ENCODE data around the gene GPR162. TPM values are rescaled to one million over a fixed set of nuclear protein-coding genes. Genes with fewer than 3 reads are reported as not detected.
"Not testable (repeated sequence)": the region's sequence is repeated elsewhere in the genome, so short reads cannot be mapped to it uniquely, and the experiment has no call there.

The GPR162 gene
- total RNA-seq, 1 donor: 4.2 TPM

DNA sequence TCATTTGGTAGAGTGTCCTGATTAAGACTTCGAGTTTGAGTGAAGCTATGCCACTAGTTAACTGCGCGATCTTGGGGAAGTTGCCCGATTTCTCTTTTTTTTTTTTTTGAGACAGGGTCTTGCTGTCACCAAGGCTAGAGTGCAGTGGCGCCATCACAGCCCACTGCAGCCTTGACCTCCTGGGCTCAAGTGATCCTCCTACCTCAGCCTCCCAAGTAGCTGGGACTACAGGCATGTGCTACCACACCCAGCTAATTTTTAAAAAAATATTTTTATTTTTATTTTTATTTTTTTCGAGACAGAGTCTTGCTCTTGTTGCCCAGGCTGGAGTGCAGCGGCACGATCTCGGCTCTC is 52.4 kb downstream of the GPR162 start:
- not testable (repeated sequence) for H3K9me3 ChIP-seq (ENCODE audit: low read depth, low read length); H3K27me3 ChIP-seq (ENCODE audit: insufficient read depth, low read length)
- Histone ChIP-seq H3K4me1 (ENCODE audit: insufficient read depth, low read length) (peaks cover 50% of the 10 kb centered on the region), H3K4me3 (ENCODE audit: low read length) (peak overlapping the region; percentile 81)

Other genes with a start within 250 kb of the GPR162 start
- 208 TPM for gene CHD4, start 214.4 kb upstream of the GPR162 start, total RNA-seq
- gene LPAR5, start 185.9 kb upstream of the GPR162 start, total RNA-seq: 4.1 TPM
- gene ACRBP, start 174.4 kb upstream of the GPR162 start, total RNA-seq: 24.1 TPM
- 31.3 TPM for gene ING4, start 158.7 kb upstream of the GPR162 start, total RNA-seq
- gene ZNF384, start 132.4 kb upstream of the GPR162 start, total RNA-seq: 23.2 TPM
- gene PIANP, start 121.0 kb upstream of the GPR162 start, total RNA-seq: not detected
- gene COPS7A, start 97.8 kb upstream of the GPR162 start, total RNA-seq: 9.3 TPM
- 63.2 TPM for gene MLF2, start 68.7 kb upstream of the GPR162 start, total RNA-seq
- gene PTMS, start 55.5 kb upstream of the GPR162 start, total RNA-seq: 1.9 TPM
- 0.31 TPM for gene LAG3, start 49.3 kb upstream of the GPR162 start, total RNA-seq
- 94.3 TPM for gene CD4, start 32.3 kb upstream of the GPR162 start, total RNA-seq
- gene P3H3, start 6.6 kb downstream of the GPR162 start, total RNA-seq: 2.6 TPM
- 0.21 TPM for gene GNB3, start 19.1 kb downstream of the GPR162 start, total RNA-seq
- 0.10 TPM for gene CDCA3, start 29.5 kb downstream of the GPR162 start, total RNA-seq
- gene USP5, start 30.3 kb downstream of the GPR162 start, total RNA-seq: 16.4 TPM
- gene TPI1, start 45.7 kb downstream of the GPR162 start, total RNA-seq: 202 TPM
- 1.6 TPM for gene SPSB2, start 51.5 kb downstream of the GPR162 start, total RNA-seq
- gene LRRC23, start 83.0 kb downstream of the GPR162 start, total RNA-seq: 4.3 TPM
- gene ENO2, start 92.8 kb downstream of the GPR162 start, total RNA-seq: 11.4 TPM
- 4.6 TPM for gene ATN1, start 106.1 kb downstream of the GPR162 start, total RNA-seq
- not detected for gene RNU7-1, start 122.0 kb downstream of the GPR162 start, total RNA-seq
- 274 TPM for gene C12orf57, start 122.2 kb downstream of the GPR162 start, total RNA-seq
- 99.9 TPM for gene PTPN6, start 129.5 kb downstream of the GPR162 start, total RNA-seq
- gene PHB2, start 148.8 kb downstream of the GPR162 start, total RNA-seq: 131 TPM
- gene EMG1, start 149.1 kb downstream of the GPR162 start, total RNA-seq: 30.6 TPM
- gene LPCAT3, start 196.7 kb downstream of the GPR162 start, total RNA-seq: 11.0 TPM
- 0.84 TPM for gene C1S, start 238.9 kb downstream of the GPR162 start, total RNA-seq